Astrocyte of the cerebellum (primary cell): ENCODE results near the gene PHLDA1.

Experiments used
- DNase-seq: peaks from one replicate; pipeline ENCODE4 v3.0.0-alpha.2; 2011; ENCODE audit warnings: low read depth
- H3K4me3 ChIP-seq: 2 replicates; pipeline ENCODE4 v1.5.1; 2011; ENCODE audit warnings: mild to moderate bottlenecking, low read depth, low read length, moderate library complexity
- in situ Hi-C: cut with HindIII; loops from 2 replicates; pipeline ENCODE4 v1.10.0; 2017; ENCODE audit warnings: low sequenced_read_pairs
- TF ChIP-seq, protein P1 (sequence below): IDR thresholded peaks from 2 replicates; pipeline ENCODE4 v1.5.1; 2012; ENCODE audit warnings: low read length, low read depth, moderate library complexity, mild to moderate bottlenecking; ENCODE audit errors: missing control alignments

Gene PHLDA1

DNA sequence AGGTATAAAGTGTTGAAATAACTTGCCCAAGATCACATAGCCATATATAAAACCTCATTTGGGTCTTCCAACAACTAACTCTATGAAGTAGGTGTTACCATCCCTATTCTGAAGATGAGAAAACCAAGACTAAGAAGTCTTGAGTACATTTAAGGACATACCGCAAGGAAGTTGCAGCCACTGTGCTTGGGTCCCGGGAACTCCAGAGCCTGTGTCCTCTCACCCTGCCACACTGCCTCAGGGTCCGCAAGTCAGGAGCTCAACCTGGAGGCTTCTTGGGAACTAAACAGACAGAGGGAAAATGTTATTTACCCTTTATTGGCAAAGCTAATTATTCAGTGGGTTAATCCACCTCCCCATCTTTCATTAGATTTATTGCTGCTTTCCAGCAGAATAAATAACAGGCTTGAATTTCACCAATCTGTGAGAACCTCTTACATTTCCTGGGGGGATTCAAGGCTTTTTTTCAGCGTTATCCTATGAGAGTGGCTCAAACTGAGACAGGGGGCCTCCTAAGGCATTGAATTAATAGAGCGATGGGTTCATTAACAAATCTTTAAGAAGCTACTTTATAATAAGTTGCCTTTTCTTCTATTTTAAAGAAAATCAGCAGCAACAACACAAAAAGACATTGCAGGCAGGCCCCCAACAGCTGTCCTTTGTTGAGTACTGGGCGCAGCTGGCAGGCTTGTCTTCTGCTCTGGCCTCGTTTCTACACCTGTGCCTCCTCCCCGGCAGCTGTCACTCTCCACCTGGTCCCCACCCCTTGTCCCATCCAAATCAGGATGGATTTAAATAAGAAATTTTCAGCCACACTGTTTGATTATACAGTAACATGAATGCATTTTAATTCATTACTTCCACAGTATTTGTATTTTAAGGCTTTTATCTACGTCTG lies 25.3 kb downstream of the PHLDA1 start:
- in situ Hi-C loops, result no loop called here

DNA sequence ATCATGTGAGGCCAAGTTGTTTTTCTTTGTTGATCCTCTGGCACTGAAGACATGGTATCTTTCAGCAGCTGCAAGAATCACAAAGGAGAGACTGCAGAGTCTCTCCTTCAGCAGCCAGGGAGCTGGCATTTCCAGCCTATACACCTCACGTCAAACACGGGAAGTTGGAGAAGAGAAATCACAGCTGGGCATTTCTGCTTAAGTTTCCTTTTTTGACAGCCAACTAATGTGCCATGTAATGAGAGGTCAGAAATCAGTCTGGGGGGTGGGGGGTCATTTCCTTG lies 28.3 kb downstream of the PHLDA1 start:
- TF ChIP-seq, protein P1, sequence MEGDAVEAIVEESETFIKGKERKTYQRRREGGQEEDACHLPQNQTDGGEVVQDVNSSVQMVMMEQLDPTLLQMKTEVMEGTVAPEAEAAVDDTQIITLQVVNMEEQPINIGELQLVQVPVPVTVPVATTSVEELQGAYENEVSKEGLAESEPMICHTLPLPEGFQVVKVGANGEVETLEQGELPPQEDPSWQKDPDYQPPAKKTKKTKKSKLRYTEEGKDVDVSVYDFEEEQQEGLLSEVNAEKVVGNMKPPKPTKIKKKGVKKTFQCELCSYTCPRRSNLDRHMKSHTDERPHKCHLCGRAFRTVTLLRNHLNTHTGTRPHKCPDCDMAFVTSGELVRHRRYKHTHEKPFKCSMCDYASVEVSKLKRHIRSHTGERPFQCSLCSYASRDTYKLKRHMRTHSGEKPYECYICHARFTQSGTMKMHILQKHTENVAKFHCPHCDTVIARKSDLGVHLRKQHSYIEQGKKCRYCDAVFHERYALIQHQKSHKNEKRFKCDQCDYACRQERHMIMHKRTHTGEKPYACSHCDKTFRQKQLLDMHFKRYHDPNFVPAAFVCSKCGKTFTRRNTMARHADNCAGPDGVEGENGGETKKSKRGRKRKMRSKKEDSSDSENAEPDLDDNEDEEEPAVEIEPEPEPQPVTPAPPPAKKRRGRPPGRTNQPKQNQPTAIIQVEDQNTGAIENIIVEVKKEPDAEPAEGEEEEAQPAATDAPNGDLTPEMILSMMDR, result no peak

More for the DNA sequence above, 25.3 kb downstream of the PHLDA1 start:
- H3K4me3 ChIP-seq, result no peak overlapping the region
- DNase-seq, result no peak
- TF ChIP-seq, protein P1, result no peak

DNA sequence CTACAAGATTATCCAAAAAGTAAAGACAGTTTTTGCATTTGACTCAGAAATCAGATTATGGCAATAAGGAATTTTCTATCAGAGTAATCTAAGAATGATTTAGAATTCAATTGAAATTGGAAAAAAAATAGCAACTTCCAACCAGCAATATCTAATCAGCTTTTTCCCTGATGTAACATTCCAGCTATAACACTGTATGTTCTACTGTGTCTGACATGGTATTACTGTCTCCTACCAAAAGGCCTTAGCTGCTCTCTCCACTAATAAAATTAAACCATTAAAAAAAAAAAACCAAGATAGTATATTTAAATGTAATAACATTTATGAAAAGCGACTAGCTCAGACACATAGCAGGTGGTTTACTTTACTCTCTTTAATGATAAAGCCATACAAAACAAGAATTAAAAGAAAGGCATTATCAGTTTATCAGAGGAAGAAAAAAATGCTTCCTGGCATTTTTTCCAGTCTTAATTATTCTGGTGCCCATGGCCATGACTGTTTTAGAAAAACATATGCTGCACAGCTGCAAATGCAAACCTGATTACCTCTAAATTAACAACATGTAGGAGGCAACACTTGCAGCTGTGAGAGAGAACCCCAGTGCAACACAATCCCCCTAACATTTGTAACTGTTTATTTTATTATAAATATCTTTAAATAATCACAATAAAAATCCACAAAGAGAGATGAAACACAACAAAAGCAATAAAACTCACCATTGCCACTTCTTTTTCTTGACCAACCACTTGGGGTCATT lies 28.8 kb downstream of the PHLDA1 start:
- DNase-seq, result no peak
- H3K4me3 ChIP-seq, result no peak overlapping the region
- TF ChIP-seq, protein P1, result no peak
- in situ Hi-C loops, result no loop called here

More for the DNA sequence above, 28.3 kb downstream of the PHLDA1 start:
- DNase-seq, result no peak
- no peak overlapping the region for H3K4me3 ChIP-seq
- in situ Hi-C loops, result no loop called here

DNA sequence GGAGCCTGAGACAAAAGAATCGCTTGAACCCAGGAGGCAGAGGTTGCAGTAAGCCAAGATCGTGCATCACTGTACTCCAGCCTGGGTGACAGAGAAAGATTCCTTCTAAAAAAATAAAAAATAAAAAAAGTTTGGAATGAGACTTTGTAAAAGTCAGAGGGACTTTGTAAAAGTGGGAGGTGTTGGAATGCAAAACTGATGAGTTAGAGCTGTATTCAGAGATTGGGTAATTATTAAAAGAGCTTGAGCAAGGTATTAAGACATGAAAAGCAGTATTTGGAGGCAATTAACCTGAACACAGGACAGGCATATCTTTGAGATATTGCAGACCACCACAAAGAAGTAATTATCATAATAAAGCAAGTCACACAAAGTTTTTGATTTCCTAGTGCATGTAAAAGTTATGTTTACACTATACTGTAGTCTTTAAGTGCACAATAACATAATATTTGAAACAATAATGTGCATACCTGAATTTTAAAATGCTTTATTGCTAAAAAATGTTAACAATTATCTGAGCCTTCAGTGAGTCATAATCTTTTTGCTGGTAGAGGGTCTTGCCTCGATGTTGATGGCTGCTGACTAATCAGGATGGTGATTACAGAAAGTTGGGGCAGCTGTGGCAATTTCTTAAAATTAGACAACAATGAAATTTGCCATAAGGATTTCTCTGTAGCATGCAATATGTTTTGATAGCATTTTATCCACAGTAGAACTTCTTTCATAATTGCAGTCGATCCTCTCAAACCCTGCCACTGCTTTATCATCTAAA lies 33.1 kb downstream of the PHLDA1 start:
- DNase-seq, result no peak
- TF ChIP-seq, protein P1, result no peak
- in situ Hi-C loops, result no loop called here

DNA sequence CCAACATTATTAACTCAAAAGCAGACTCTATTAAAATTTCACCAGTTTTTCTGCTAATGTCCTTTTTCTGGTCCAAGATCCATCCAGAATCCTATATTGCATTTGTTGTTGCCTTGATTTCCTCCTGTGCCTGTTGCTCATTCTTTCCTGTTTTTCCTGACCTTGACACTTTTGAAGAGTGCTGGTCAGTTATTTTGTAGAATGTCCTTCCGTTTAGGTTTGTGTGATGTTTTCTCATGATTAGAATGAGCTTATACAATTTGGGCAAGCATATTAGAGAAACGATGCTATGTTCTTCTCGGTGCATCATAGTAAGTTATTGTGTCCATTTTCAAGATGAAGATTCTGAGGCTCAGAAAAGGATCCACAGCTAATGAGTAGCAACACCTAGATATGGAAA lies 33.9 kb downstream of the PHLDA1 start:
- H3K4me3 ChIP-seq, result no peak overlapping the region
- DNase-seq, result no peak
- TF ChIP-seq, protein P1, result no peak
- in situ Hi-C loops, result no loop called here

More for the DNA sequence above, 33.1 kb downstream of the PHLDA1 start:
- H3K4me3 ChIP-seq, result no peak overlapping the region

DNA sequence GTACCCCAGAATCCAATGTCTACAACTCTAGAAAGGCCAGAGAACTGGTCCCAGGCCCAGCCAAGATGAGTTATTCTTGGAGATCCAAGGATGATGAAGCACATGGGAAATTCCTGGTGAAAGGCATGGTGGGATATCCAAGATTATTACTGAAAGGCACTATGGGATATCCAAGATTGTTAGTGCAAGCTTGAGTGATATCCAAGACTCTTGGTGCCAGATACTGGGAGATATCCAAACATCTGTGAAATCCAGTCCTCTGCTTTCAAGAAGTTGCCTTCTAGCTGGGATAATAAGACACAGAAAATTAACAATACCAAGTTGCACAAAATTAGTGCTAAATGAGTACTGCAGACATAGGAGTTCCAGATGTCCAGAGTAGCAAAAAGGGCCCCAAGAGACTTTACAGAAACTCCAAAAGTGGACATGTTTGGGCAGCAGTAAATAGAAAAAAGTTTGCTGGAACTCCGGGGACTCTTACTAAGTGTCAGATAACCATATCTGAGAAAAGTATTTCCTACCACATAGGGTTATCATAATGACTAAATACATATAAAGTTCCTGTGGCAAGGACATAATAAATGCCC lies 34.6 kb downstream of the PHLDA1 start:
- no peak for DNase-seq
- in situ Hi-C loops, result no loop called here
- H3K4me3 ChIP-seq, result no peak overlapping the region
- TF ChIP-seq, protein P1, result no peak
